ENCODE measurements around the gene TMEM184A. TPM values are rescaled to one million over a fixed set of nuclear protein-coding genes. Genes with fewer than 3 reads are reported as not detected.

The TMEM184A gene
- total and polyA plus RNA-seq, 2 of the 4 experiments (the other 2 are of a cell fraction), result 0.36 to 1.9 TPM

DNA sequence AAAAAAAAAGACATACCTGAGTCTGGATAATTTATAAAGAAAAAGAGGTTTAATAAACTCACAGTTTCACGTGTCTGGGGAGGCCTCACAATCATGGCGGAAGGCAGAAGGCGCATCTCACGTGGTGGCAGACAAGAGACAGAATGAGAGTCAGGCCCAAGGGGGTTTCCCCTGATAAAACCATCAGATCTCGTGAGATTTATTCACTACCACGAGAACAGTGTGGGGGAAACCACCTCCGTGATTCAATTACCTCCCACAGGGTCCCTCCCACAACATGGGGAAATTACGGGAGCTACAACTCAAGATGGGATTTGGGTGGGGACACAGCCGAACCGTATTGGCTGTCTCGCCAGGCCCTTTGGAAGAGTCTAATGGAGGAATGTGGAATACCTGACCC is 34.5 kb downstream of the TMEM184A start:
- H4K8ac ChIP-seq (ENCODE audit: low read depth in 2 of 2, low read length in 2 of 2), result no peak overlapping the region

More for the DNA sequence above, 34.5 kb downstream of the TMEM184A start:
- H2AK9ac ChIP-seq (replicated peaks; ENCODE audit: low read depth, low read length, poor library complexity), result no peak overlapping the region
- intact Hi-C loops (cut with micrococcal nuclease), result no loop called here
- H3K9ac ChIP-seq (ENCODE audit: low read depth, low read length), result no peak overlapping the region
- H3K27me3 ChIP-seq (ENCODE audit: control insufficient read depth, insufficient read depth, low read length), result no peaks in the 10 kb centered on the region; the same call in 1 of the 2 replicates
- H3K79me1 ChIP-seq (ENCODE audit: low read depth in 1 of 2, low read length in 2 of 2), result no peaks in the 10 kb centered on the region
- H2AFZ ChIP-seq (replicated peaks; ENCODE audit: low read length, poor library complexity), result no peak overlapping the region
- DNase-seq (no peak), ATAC-seq (ENCODE audit: low read depth) (no peak)
- no peak overlapping the region for H3K23ac ChIP-seq (ENCODE audit: low read depth, low read length)
- H4K91ac ChIP-seq (ENCODE audit: insufficient read depth, low read depth, low read length), result peak overlapping the region; percentile 25; the same call in 1 of the 2 replicates
- peaks cover 10% of the 10 kb centered on the region for H3K9me3 ChIP-seq (ENCODE audit: control insufficient read depth, insufficient read depth, low read length)
- H3K14ac ChIP-seq (replicated peaks; ENCODE audit: low read depth, low read length), result no peak overlapping the region
- peak overlapping the region; percentile 35; the same call in 1 of the 2 replicates for H3K4ac ChIP-seq (ENCODE audit: low read depth, low read length)
- peaks cover 8% of the 10 kb centered on the region for H3K4me1 ChIP-seq (ENCODE audit: control insufficient read depth, insufficient read depth, low read length)
- H2BK15ac ChIP-seq (ENCODE audit: low read depth, low read length), result peak overlapping the region; percentile 21; the same call in 1 of the 3 replicates
- H2BK20ac ChIP-seq (ENCODE audit: low read depth, low read length), result no peak overlapping the region
- 0 out of 2 replicates have a peak overlapping the region, but pooled peaks have one; percentile 73 for H2AK5ac ChIP-seq (ENCODE audit: low read depth, low read length)
- no peak overlapping the region for H3K18ac ChIP-seq (ENCODE audit: low read depth, low read length)
- no peaks in the 10 kb centered on the region for H4K20me1 ChIP-seq (ENCODE audit: insufficient read depth, low read length)
- peak overlapping the region; percentile 23; the same call in 1 of the 2 replicates for H2BK120ac ChIP-seq (ENCODE audit: low read depth, low read length)
- no peaks in the 10 kb centered on the region for H3K36me3 ChIP-seq (ENCODE audit: control insufficient read depth, insufficient read depth, low read length)
- H4K5ac ChIP-seq (ENCODE audit: low read depth, low read length), result no peak overlapping the region
- ChIA-PET CTCF (no interaction called here), POLR2A (ENCODE audit: unreplicated experiment) (no interaction called here)
- no TSS peak for BruUV-seq (replicated peaks)
- no peak overlapping the region for H3K56ac ChIP-seq (ENCODE audit: extremely low read depth, insufficient read depth, low read length)
- H3K9me1 ChIP-seq (ENCODE audit: insufficient read depth, low read length), result no peaks in the 10 kb centered on the region
- no peak overlapping the region for H2BK5ac ChIP-seq (ENCODE audit: low read depth, low read length, poor library complexity, severe bottlenecking)
- in situ Hi-C loops (cut with MboI; ENCODE audit: low sequenced_read_pairs), result no loop called here
- H3K4me2 ChIP-seq (ENCODE audit: low read depth, low read length), result no peak overlapping the region
- TF ChIP-seq USF2 (IDR thresholded peaks at IDR 0.05; ENCODE audit: low read depth, low read length) (no peak), RFX5 (IDR thresholded peaks at IDR 0.05; ENCODE audit: low read depth, low read length) (no peak), SMC3 (IDR thresholded peaks at IDR 0.05; ENCODE audit: low read depth, low read length) (no peak), CEBPB (IDR thresholded peaks at IDR 0.05; ENCODE audit: low read depth, low read length) (no peak), MXI1 (IDR thresholded peaks at IDR 0.05; ENCODE audit: borderline replicate concordance, low read depth, low read length) (no peak), FOS (IDR thresholded peaks at IDR 0.05; ENCODE audit: low read depth, low read length) (no peak), MAZ (IDR thresholded peaks at IDR 0.05; ENCODE audit: borderline replicate concordance, low read depth, low read length) (no peak), MAFK (IDR thresholded peaks at IDR 0.05; ENCODE audit: low read depth, low read length) (no peak), RAD21 (IDR thresholded peaks at IDR 0.05; ENCODE audit: low read length) (no peak), RCOR1 (IDR thresholded peaks at IDR 0.05; ENCODE audit: insufficient replicate concordance, low read length) (no peak), POLR2A (IDR thresholded peaks at IDR 0.05; ENCODE audit: low read depth, low read length) (no peak), BHLHE40 (IDR thresholded peaks at IDR 0.05; ENCODE audit: low read depth, low read length) (no peak), NFE2L2 (IDR thresholded peaks at IDR 0.05; ENCODE audit: low read depth, low read length) (no peak), CHD1 (IDR thresholded peaks at IDR 0.05; ENCODE audit: low read depth, low read length) (no peak)
- TF ChIP-seq, protein P1, sequence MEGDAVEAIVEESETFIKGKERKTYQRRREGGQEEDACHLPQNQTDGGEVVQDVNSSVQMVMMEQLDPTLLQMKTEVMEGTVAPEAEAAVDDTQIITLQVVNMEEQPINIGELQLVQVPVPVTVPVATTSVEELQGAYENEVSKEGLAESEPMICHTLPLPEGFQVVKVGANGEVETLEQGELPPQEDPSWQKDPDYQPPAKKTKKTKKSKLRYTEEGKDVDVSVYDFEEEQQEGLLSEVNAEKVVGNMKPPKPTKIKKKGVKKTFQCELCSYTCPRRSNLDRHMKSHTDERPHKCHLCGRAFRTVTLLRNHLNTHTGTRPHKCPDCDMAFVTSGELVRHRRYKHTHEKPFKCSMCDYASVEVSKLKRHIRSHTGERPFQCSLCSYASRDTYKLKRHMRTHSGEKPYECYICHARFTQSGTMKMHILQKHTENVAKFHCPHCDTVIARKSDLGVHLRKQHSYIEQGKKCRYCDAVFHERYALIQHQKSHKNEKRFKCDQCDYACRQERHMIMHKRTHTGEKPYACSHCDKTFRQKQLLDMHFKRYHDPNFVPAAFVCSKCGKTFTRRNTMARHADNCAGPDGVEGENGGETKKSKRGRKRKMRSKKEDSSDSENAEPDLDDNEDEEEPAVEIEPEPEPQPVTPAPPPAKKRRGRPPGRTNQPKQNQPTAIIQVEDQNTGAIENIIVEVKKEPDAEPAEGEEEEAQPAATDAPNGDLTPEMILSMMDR (conservative IDR thresholded peaks at IDR 0.05; ENCODE audit: low read depth, low read length), result no peak
- TF ChIP-seq, protein P2, sequence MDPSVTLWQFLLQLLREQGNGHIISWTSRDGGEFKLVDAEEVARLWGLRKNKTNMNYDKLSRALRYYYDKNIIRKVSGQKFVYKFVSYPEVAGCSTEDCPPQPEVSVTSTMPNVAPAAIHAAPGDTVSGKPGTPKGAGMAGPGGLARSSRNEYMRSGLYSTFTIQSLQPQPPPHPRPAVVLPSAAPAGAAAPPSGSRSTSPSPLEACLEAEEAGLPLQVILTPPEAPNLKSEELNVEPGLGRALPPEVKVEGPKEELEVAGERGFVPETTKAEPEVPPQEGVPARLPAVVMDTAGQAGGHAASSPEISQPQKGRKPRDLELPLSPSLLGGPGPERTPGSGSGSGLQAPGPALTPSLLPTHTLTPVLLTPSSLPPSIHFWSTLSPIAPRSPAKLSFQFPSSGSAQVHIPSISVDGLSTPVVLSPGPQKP (IDR thresholded peaks at IDR 0.05; ENCODE audit: borderline replicate concordance, low read depth, low read length), result no peak
- no CpG with 5 or more reads among the region's 11 CpGs for WGBS, 2 experiments (ENCODE audit: extremely low coverage in 2 of 2, insufficient read length in 1 of 2)
- H3K27ac ChIP-seq (ENCODE audit: insufficient read depth, low read length), result no peak overlapping the region
- H3K4me3 ChIP-seq (ENCODE audit: insufficient read depth, low read depth, low read length), result no peak overlapping the region
- dilution Hi-C loops (cut with HindIII; ENCODE audit: low sequenced_read_pairs, unreplicated experiment), result no loop called here
